Activated CD8-positive, alpha-beta memory T cell treated with anti-CD3 and anti-CD28 coated beads, Interleukin-2, amount 50 U/mL, for 4 hours (primary cell): ENCODE measurements around the gene COQ8A.
"Not testable (repeated sequence)": the region's sequence is repeated elsewhere in the genome, so short reads cannot be mapped to it uniquely, and the experiment has no call there.

Experiments used
- DNase-seq: peaks from one replicate; pipeline ENCODE4 v3.0.0-alpha.2; 2020

Gene COQ8A

DNA sequence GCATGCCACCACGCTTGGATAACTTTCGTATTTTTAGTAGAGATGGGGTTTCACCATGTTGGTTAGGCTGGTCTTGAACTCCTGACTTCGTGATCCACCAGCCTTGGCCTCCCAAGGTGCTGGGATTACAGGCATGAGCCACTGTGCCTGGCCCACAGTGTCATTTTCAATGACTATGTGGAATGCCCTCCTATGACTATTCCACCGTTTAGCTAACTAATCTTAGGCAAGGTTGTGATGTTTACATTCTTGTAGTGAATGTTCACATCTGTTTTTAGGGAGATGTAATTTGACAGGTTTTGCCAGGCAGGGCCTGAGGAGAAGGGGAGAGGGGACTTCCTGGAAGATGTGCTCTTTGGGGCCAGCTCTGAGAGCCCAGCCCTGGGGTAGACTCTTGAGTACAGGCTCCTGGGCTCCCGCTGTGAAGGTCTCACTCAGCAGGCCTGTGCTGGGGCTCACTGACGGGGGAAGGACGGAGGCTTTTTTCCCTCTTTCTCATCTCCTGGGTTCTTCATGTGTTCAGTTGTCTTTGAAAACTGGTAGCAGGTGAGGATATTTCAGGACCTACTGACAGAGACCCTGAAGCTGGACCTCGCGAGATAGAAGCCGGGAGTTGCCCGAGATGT is 13.2 kb downstream of the COQ8A start:
- DNase-seq: no peak

DNA sequence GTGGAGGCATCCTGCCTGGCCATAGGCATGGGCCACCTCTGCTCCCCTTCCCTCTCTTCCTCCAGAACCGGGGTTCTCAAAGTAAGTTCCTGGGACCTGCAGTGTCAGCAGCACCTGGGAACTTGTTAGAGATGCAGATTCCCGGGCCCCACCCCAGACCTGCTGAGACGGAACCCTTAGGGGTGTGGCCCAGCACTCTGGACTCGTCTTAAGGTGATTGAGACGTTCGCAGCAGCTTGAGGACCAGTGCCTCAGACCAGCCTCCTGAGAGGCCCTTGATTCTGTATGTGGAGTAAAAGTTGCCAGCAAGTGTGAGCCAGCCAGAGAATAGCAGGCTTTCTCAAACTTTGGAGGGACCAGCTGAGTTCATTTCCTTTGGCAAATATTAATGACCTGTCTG is 14.2 kb downstream of the COQ8A start:
- DNase-seq: no peak

DNA sequence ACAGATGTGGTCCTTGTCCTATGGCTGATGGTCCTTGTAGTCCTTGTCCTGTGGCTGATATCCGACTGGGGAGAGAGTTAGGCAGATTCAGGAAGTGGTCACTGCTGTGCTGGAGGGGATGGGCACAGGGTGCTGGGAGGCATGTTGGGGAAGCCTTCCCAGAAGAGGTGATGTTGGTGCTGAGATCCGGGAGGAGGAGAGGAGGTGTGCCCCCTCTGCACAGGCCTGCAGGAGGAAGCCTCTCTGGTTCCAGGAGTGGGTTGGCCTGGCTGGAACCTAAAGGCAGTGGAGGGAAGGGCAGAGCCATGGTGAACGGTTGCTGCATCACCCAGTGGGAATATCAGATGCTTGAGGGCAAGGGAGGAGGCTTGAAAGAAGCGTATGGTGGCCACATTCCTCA is 14.7 kb downstream of the COQ8A start:
- DNase-seq: no peak

DNA sequence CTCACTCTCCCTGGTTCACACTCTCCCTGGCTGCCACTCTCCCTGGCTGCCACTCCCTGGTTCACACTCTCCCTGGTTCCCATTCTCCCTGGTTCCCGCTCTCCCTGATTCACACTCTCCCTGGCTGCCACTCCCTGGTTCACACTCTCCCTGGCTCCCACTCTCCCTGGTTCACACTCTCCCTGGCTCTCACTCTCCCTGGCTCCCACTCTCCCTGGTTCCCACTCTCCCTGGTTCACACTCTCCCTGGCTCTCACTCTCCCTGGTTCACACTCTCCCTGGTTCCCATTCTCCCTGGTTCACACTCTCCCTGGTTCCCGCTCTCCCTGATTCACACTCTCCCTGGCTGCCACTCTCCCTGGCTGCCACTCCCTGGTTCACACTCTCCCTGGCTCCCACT is 15.8 kb downstream of the COQ8A start:
- DNase-seq: not testable (repeated sequence)

DNA sequence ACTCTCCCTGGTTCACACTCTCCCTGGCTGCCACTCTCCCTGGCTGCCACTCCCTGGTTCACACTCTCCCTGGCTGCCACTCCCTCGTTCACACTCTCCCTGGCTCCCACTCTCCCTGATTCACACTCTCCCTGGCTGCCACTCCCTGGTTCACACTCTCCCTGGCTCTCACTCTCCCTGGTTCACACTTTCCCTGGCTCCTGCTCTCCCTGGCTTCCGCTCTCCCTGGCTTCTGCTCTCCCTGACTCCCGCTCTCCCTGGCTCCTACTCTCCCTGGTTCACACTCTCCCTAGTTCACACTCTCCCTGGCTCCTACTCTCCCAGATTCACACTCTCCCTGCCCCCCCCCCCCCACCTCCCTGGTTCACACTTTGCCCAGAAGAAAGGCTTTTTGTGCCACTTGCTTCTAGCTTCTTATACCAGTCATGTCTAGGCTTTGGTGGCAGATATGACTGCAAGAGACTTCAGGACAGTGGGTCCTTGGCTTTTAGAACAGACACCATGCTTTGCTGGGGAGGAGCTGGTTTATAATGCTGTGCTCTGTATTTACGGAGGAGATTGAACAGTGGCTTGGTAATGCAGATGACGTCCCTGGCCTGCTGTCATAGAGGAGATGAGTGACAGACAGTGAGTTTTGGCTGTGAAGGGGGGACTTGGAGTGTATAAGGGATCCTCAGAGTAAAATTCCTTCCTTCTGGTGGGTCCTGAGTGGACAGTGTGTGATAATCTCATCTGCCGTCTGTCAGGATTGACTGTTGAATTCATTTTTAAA is 17.0 kb downstream of the COQ8A start:
- no peak for DNase-seq

DNA sequence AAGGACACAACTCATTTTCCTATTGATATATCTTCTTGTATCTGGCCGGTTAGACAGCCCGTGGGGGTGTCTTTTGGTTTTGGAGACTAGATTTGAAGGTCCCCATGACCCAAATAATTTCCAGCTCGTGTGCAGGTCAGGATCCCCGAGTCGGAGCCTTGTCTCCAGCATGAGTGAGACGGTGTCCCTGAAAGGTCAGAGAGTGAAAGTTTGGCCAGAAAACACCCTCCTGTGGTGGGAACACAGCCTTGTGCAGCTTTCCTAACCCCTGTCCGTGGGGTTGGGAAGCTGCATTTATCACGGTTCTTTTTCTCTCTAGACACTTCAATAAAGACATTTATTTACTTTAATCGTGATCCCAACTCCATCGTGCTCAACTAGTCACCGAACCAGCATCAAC is 17.6 kb downstream of the COQ8A start:
- DNase-seq: no peak

DNA sequence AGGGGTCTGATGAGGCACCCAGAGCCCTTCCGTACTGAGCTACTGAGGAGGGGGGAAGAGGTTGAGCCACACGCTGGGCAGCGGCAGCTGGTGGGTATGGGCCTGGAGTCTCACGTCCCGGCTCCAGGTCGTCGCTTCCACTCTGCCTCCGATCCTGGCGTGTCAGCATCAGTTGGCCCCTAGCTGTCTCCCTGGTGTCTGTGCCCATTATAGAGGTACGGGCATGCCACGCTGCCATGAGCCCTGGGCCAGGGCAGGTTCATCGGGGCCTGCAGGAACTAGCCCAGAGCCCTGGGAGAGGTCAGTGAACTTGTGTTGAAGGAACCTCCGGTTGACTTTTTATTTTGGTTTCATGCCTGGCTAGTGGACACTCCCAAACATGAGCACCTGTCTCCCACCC is 18.2 kb downstream of the COQ8A start:
- no peak for DNase-seq

DNA sequence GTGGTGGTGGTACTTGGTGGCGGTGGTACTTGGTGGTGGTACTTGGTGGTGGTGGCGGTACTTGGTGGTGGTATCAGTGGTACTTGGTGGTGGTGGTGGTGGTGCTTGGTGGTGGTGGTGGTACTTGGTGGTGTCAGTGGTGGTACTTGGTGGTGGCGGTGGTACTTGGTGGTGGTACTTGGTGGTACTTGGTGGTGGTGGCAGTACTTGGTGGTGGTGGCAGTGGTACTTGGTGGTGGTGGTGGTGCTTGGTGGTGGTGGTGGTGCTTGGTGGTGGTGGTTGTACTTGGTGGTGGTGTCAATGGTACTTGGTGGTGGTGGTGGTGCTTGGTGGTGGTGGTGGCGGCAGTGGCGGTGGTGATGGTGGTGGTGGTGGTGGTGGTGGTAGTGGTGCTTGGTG is 20.2 kb downstream of the COQ8A start:
- DNase-seq: no peak

DNA sequence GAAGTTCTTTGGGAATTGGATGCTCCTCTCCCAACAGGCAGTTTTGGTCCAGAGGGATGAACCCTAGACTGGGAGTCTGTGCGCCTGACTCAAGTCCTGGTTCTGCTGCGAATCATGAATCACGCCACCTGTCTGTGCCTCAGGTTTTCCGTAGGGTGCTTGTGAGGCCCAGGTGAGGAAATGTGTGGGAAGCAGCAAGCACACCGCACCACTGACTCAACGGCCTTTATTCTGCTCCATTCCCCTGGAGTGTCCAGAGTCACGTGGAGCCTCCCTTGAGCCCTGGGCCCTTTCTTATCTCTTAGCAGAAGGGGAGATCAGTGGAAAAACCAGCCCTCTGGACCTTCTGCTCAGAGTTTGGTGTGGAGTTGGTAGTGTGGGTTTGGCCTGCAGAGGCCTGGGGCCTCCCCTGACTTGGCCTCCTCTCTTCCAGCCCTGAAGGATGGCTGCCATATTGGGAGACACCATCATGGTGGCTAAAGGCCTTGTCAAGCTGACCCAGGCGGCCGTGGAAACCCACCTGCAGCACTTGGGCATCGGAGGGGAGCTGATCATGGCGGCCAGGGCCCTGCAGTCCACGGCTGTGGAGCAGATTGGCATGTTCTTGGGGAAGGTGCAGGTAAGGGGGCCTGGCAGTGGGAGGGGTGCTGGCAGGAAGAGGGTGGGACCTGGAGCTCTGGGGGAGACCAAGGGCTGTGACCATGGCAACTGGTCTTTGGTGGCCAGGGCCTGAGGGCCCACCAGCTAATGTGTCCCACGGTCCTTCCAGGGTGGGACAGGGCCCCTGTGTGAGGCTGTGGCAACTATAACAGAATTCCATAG is 21.1 kb downstream of the COQ8A start:
- no peak for DNase-seq

DNA sequence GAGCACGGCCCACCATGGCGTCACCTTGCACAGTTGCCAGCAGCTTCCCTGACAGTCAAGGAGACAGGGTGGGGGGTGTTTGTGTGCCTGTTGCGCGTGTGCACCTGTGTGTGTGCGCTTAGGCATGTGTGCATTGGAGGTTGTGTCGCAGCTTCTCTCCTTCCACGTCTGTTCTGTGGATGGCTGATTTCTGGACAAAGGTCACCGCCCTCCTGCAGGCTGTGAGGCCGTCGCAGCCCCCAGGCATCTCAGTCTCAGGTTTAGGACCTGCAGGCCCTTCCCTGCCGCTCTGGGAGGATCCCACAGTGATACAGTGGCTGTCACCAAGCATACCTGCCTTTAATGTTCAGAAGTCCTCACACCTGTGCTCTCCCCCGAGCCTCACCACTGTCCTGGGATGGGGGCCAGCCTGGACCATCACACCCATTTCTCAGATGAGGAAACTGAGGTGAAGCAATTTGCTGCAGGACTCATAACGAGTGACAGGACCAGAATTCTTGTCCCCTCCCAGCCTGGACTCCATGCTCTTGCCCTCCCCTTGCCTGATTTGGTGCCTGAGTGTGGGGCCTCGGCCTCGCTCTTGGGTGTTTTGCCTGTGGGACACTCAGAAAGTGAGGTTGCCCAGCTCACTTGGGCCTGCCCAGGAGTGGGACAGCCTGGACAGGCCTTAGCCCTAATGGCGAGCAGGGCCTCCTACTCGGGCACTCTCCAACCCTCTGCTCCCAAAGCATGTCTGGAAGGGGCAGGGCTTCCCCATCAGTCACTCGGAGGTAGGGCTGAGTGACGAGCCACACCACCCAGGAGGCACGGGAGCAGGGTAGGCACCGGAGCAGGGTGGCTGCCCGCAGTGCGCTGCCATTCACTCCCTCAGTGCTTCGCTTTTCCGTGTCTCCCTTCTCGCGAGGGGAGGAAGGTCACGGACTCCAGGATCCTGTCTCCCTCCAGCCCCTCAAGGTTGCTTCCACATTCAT is 22.6 kb downstream of the COQ8A start:
- no peak for DNase-seq

DNA sequence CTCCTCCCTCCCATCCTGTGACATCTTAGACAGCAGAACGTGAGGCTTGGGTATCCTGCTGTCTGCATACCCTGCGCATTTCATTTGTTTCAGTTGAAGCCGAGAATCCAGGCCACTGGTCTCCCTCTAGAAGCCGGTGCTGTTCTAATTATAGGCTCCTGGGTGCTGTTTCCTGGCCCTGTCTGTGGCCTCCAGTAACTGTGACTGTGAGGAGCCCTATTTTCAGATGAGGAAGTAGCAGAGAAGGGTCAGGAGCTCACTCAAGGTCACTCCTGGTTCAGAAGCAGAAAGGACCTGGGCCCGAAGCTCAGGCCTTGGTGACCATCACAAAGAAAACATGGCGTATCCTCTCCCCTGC is 24.0 kb downstream of the COQ8A start:
- DNase-seq: no peak

DNA sequence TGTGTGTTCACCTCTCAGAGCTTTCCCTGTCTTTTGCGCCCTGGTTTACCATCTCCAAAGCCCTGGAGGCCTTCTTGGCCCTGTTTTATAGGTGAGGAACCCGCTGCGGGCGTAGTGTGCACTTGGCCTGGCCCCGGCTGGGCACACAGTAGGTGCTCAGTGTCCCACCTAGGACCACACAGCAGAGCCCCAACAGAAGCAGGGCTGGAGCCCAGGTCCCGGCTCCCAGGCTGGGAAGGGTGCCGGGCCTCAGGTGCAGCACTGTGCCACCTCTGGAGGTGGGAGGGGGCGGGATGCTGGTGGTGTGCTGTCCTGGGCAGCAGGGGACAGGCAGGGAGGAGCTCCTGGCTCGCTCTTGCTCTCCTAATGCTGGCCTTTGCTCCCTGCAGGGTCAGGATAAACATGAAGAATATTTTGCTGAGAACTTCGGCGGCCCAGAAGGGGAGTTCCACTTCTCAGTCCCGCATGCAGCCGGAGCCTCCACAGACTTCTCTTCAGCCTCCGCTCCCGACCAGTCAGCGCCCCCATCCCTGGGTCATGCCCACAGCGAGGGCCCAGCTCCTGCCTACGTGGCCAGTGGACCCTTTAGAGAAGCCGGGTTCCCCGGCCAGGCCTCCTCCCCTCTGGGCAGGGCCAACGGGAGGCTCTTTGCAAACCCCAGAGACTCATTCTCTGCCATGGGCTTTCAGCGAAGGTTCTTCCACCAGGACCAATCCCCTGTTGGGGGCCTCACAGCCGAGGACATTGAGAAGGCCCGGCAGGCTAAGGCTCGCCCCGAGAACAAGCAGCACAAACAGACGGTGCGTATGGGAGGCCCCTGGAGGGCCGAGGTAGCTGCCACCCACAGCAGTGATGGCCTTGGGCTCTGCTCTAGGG is 24.8 kb downstream of the COQ8A start:
- DNase-seq: no peak

DNA sequence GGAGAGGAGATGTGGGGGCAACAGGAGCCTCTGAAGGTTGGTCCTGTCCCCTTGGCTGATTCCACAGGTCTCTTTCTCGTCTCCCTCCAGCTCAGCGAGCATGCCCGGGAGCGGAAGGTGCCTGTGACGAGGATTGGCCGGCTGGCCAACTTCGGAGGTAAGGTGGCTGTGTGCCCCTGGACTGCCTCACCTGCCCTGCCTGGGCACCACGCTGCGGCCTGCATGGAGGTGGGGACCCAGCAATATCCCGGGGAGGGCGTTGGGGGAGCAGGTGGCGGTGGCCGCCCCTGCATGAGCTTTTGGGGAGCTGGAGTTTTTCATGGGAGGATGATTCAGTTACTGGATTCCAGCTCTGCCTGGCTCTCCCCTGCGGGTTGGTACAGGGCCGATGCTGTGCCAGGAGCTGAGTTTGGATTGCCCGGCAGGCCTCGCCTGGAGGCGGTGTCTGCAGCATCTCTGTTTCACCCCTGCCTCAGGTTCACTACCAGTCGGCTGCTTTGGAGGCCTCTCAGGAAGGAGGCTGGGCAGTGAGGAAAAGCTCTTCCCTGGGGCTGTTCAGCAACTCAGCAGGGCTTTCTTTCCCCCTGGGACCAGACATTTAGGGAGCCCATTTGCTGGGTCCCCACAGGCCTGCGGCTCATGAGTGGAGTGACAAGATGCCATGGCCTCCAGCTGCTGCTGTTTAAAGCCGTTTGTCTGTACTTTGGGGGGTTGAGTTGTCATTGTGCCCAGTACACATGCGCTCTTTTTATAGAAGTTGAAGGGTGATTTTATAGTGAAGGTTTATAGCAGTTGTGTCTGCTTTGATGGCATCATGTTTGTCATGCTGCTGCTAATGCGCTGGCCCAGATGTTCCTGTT is 25.7 kb downstream of the COQ8A start:
- no peak for DNase-seq

DNA sequence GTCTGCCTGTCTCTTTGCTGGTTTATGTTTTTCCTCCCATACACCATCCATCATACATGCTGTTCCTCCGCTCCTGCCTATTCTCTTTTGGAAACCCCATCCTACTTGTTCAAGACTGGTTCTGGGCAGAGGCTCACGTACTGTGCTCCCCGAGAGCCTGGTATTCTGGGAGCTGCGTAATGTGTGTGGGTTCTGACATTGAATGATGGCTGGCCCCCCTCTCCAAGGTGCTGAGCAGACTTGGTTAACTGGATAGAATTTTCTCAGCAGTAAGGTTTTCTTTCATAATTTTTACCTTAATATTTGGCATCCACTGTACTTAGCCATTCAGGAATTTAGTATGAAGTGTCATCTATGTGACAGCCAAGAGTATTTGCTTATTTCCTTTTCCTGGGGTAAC is 26.6 kb downstream of the COQ8A start:
- no peak for DNase-seq

DNA sequence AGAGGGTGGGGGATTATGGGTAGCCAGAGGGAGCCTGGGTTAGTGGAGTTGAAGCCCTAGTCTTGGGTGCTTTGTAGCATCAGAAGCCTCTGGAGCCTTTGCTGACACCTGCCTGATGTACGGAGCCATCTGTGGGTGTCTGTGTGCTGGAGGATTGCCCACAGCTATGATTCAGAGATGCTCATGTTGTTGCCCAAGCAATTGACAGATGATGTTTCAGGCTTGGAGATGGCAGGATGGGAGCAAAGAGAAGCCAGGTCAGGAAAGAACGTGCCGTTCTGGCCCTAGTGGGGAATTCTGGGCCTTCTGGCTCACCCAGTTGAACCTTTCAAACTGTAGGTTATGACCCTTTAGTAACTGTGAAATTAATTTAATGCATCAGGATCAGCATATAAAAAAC is 27.6 kb downstream of the COQ8A start:
- no peak for DNase-seq

DNA sequence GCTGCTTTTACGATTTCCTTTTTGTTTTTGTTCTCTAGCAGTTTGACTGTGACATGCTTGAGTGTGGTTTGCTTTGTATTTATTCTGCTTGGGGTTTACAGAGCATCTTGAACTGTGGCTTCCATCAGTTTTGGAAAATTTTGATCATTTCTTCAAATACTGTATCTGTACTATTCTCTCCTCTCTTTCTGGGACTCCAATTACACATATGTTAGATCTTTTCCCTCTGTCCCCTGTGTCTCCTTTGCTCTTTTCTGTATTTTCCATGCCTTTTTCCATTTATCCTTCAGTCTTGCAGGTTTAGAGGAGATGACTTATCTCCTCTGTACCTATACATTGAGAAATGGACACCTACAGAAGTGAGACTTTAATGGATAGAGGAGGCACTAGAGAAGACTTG is 31.7 kb downstream of the COQ8A start:
- no peak for DNase-seq

DNA sequence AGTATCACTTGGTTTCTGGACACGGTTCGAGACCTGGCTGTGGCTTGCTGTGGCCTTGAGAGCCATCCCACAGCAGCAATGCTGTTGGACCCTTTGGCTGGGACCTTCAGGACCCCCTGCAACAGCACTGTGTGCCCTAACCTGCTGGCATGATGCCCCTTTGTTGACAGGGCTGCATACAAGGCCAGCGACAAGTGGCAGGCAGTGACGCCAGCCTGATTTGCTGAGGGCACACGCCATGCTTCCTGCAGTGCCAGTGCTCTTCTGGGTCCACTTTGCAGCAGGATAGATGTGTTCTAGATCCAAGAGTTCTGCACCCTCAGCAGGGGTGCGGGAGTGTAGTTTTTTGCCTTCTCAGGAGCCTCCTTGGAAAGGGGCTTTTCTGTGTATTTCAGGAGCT is 32.8 kb downstream of the COQ8A start:
- DNase-seq: no peak

DNA sequence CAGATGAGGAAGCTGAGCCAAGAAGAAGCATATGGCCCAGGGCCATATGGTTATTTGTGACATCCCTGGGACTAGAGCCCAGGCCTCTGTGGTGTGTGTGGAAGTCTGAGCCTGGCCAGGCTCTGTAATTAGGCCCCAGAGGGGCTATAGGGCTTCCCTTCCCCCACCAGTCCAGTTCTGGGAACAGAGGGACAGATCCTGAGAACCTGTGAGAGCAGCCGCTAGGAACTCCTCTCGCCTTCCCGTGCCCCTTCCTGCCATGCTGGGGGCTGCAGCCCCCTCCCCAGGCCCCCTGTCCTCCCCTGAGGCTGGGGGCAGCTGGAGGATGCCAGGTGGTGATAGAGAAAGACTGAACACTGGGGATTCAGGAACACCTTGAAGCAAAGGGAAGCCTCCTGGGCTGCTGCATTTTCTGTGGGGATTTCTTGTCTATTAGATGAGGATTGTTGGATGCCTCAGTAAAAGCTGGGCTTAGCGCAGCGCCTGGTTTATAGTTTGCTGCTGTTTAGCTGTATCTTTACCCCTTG is 33.3 kb downstream of the COQ8A start:
- DNase-seq: no peak

DNA sequence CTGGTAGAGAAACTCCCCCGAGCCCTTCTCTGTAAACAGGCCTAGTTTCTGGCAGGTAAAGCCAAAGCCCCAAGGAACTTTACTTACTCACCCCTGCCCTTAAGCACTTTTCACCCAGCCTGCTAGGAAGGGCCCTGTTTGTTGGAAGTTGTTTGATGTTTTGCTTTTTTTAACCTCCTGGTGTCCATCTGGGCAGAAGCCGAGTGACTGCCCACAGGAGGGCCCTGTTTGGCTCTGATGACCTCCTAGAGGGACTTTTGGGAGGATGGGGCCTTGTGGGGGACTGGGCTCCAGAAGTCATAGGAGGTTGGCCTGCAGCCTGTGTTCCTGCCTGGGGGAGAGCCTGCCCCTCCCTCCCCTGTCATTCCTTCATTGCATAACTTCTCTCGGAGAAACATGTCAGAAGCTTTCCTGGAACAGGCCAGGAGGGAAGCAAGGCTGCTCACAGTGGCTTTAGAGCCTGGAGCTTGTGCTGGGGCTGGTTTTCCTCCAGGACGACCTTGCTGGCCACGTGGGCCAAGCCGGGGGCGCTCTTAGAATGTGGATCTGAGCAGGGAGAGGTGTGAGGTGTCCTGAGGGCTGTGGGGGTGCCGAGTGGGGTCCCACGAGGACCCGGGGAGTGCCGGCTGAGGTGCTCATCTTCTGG is 33.9 kb downstream of the COQ8A start:
- no peak for DNase-seq
